HG03280 (cell line): ENCODE data around the gene CFAP54.
"Not testable (repeated sequence)": the region's sequence is repeated elsewhere in the genome, so short reads cannot be mapped to it uniquely, and the experiment has no call there.

Source experiments
- ATAC-seq: cut with Tn5 transposase; IDR thresholded peaks from one replicate; pipeline ENCODE4 v1.9.1; 2021; ENCODE audit warnings: mild to moderate bottlenecking, moderate library complexity; ENCODE audit not compliant: unreplicated experiment

CFAP54 gene

DNA sequence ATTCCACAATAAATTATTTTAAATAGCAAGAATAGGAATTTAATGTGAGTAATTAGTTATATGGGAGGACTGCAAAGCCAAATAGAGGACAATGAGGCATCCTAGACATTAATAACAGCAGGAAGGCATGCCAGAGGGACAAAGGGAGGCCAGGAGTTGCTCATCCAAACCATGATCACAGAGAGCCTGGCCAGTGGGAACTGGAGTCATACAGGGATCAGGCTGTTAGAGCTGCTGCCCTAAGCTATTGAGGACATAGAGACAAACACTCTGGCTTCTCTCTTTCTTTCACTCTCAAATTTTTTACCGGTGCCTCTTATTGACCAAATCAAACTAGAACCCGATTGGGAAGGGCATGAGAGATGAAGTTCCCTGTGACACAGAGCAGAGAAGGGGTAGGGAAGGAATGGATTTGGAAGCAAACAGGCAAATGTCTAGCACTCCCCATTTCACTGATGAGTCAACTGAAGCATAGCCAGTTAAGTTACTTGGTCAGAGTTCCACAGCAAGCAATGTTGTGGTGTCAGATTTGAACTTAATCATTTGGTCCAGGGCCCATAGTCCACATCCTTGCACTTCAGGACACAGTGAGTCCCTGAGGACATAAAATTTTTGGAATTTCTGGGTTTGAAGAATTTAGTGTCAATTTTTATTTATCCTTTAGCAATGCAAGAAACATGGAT is 17.9 kb upstream of the CFAP54 start:
- ATAC-seq: no peak

DNA sequence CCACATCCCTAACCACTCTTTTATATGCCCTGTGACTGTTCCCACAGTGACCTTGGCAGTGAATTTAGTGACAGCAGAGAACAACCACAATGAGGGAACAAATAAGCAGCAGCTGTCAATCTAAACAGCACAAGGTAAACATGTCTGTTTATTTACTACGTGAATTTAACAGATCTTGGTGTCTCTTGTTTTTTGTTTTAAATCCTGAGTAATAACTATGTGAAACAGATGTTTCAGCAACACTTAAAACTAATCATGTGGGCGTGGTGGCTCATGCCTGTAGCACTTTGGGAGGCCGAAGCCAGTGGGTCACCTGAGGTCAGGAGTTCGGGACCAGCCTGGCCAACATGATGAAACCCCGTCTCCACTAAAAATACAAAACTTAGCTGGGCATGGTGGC is 17.0 kb upstream of the CFAP54 start:
- no peak for ATAC-seq

- ATAC-seq: no peak
Observed at GRCh38 chr12:96473394-96474093, 15.8 kb upstream of the CFAP54 start.

GRCh38 chr12:96474206-96474605 is 15.2 kb upstream of the CFAP54 start:
- ATAC-seq: no peak

GRCh38 chr12:96478011-96478410 is 11.4 kb upstream of the CFAP54 start:
- no peak for ATAC-seq

DNA sequence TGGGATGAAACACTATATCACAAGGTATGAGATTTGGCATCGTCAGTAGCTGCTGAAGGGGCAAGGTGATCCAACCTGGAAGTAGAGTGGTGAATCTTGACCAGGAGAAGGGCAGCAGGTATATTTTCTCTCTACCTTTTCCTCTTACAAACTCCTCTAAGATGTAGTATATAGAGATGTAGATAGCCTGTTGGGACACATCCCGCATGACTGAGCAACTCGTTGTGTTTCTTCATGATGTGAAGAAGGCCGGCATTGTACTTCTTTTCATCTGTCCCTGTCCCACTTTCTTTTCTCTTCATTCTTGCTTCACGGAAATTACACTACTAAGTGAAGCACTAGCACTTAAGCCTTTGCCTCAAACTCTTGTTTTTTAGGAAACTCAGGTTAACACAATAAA is 7.3 kb upstream of the CFAP54 start:
- no peak for ATAC-seq

GRCh38 chr12:96483116-96483515 is 6.3 kb upstream of the CFAP54 start:
- no peak for ATAC-seq

DNA sequence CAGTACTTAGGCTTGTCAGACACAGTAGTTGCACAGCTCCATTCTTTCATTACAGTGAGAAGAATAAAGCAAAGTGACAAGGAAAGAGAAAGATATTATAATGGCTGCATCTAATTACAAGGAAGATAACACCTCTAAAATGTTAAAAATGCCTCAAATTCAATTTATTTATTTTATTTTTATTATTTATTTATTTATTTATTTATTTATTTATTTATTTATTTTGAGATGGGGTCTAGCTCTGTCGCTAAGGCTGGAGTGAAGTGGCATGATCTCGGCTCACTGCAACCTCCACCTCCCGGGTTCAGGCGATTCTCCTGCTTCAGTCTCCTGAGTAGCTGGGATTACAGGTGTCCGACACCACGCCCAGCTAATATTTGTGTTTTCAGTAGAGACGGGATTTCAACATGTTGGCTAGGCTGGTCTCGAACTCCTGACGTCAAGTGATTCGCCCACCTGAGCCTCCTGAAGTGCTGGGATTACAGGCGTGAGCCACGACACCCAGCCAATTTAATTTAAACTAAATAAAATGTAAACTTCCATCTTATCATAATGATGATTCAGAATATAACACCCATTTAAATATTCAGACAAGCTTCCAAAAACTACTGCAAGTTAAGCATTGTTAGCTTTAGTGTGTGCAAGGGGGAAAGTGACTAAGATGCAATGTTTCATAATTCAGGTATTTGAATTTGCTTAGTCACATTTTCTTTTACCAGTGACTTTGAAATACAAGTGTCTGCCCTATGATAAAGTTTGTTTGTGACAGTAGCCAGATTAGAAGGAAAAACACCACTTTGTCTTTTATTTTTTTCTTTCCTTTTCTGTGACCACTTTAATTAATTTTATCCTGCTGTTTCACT is 2.4 kb upstream of the CFAP54 start:
- no peak for ATAC-seq

- ATAC-seq: no peak
Observed at GRCh38 chr12:96487634-96488033, 1.7 kb upstream of the CFAP54 start.

GRCh38 chr12:96493106-96493505 is 3.7 kb downstream of the CFAP54 start:
- no peak for ATAC-seq

GRCh38 chr12:96494154-96494553 is 4.8 kb downstream of the CFAP54 start:
- not testable (repeated sequence) for ATAC-seq

DNA sequence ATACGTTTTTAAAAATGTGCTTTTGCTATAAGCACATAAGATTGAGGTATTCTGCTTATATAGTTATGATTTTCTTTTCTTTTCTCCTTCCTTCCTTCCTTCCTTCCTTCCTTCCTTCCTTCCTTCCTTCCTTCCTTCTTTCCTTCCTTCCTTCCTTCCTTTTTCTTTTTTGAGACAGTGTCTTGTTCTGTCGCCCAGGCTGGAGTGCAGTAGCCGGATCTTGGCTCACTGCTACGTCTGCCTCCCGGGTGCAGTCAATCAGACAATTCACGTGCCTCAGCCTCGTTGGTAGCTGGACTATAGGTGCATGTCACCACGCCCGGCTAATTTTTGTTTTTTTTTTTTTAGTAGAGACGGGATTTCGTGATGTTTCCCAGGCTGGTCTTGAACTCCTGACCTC is 5.8 kb downstream of the CFAP54 start:
- ATAC-seq: no peak

GRCh38 chr12:96495841-96496545 is 6.6 kb downstream of the CFAP54 start:
- ATAC-seq: peak; percentile 61

DNA sequence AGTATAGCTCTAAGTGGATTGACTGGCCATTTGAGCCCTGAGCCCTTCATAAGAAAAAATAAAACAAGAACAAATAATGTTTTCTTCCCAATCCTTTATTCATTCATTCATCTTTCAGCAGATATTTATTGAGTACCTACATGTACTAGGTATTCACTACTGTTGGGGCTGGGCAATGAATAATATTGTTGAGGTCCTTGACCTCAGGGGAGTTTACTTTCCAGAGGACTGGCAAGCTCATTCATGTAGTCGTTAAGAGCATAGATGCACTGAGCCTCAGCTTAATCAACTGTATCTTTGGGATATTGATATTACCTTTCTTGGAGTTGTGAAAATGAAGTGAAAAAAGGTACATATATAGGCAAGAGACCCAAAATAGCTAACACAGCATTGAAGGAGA is 7.6 kb downstream of the CFAP54 start:
- ATAC-seq: no peak

- no peak for ATAC-seq
Observed at GRCh38 chr12:96497855-96498254, 8.5 kb downstream of the CFAP54 start.

DNA sequence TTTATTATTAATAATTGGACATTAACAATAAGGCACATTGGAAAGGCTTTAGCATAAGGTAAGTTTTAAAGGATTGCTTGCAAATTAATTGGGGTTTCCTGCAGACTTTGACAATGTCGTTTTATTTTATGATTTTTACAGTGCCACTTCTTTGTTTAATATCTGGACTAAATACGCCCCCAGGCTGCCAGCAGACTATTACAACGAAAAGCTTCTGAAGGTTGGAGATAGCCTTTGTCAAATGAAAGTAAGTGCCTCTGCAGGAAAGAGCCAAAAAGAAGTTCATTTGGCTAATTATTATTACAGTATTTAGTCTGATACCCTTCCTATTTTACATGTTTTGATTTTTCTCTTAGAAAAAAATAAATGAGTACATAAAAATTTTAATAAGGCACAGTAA is 11.3 kb downstream of the CFAP54 start:
- no peak for ATAC-seq

DNA sequence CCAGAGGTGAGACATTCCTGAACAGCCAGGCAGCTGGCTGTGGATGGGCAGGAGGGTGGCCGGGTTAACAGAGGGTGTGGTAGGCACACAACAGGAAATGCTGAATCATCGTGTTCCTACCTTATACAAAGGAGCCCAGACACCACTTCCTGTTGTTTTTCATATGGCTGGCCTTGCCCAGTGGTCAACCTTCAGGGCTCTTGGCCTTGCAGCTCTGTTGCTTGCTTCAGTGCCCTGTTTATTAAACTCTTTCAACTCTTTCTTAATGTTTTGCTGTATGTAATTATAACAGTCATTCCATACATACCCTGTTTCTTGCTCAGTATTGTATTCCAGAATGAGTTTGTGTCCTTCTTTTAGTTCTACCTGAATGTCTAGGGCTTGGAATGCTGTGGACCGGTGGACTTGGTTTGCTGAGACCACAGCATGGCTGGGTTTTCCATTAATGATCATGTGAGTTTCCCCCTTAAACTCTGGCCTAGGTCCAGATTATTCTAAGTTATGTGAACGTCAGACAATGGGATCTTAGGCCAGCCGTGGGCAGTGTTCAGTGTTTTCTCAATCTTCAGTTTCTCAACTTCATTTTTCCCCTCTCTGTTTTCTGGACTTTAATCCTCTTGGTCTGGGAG is 11.9 kb downstream of the CFAP54 start:
- ATAC-seq: peak; percentile 64

DNA sequence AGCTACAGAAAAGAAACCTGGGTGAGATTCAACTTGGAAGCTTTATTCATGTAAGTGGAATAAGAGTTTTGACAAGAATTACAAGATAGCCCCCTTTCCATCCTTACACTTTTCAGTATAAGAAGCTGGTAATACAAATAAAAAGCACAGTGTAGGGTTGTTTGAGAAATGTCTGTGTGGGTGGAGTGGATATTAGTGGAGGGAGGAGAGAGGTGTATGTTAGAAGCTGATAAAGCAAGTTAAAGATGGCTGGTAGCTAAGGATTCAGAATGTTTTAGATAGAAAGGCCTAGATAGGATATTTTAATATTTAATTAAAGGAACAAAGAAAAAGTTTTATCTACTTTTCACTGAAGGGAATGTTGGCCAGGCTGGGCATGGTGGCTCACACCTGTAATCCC is 12.5 kb downstream of the CFAP54 start:
- peak; percentile 22 for ATAC-seq

- ATAC-seq: peak; percentile 69
Observed at GRCh38 chr12:96502477-96502876, 13.1 kb downstream of the CFAP54 start.

DNA sequence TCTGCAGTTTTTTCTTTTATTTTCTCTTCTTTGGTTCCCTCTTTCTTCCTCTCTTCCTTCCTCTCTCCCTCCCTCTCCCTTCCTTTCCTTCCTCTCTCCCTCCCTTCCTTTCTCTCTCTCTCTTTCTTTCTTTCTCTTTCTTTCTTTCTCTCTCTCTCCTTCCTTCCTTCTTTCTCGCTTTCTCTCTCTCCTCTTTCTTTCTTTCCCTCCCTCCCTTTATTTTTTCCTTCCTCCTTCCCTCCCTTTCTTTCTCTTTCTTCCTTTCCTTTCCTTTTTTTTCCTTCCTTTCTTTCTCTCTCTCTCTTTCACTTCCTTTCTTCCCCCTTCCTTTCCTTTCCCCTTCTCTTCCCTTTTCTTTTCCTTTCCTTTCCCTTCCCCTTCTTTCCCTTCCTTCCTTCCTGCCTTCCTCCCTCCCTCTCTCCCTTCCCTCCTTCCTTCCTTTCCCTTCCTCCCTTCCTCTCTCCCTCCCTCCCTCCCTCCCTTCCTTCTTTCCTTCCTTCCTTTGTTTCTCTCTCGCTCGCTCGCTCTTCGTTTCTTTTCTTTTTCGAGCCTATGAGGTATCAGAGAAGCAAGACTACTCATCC is 13.7 kb downstream of the CFAP54 start:
- ATAC-seq: no peak
